SK-N-MC (cell line): ENCODE data around the gene TAS2R13.

Experiments
- EZH2 ChIP-seq: fragments of 200-600 bp; sonication (generic); IDR thresholded peaks from one replicate; pipeline ENCODE4 v1.6.1; 2017; ENCODE audit warnings: antibody characterized with exemption
- FOXP2 ChIP-seq: optimal IDR thresholded peaks from 2 replicates; pipeline ENCODE3; 2011; ENCODE audit warnings: mild to moderate bottlenecking, moderate library complexity; ENCODE audit not compliant: insufficient read depth; ENCODE audit errors: extremely low read length, control extremely low read depth
- POLR2AphosphoS5 ChIP-seq: IDR thresholded peaks from 2 replicates; pipeline ENCODE4 v1.6.1; 2012; ENCODE audit warnings: mild to moderate bottlenecking, low read depth, low read length, borderline replicate concordance

- TF ChIP-seq EZH2 (no peak), POLR2AphosphoS5 (no peak), FOXP2 (no peak)
Observed at GRCh38 chr12:10928746-10929286, 19.5 kb upstream of the TAS2R13 start, which contains the start of gene PRH2.
